Esophagus muscularis mucosa (tissue), 4 donors: ENCODE data around the gene F3.
"Not testable (repeated sequence)": the region's sequence is repeated elsewhere in the genome, so short reads cannot be mapped to it uniquely, and the experiment has no call there.

Experiments
- CTCF ChIP-seq, 3 experiments: fragments of 200-600 bp in 2 of 3; fragments of 450-650 bp in 1 of 3; sonication (generic) in 2 of 3; IDR thresholded peaks; one replicate each; pipeline ENCODE4 v1.5.1; 2017 to 2019; ENCODE audit warnings: antibody characterized with exemption in 3 of 3, mild to moderate bottlenecking in 2 of 3, moderate library complexity in 1 of 3
- EP300 ChIP-seq: sonication (generic); formaldehyde crosslinking; IDR thresholded peaks from one replicate; pipeline ENCODE4 v1.6.1; 2017; ENCODE audit warnings: antibody characterized with exemption
- POLR2A ChIP-seq: fragments of 450-650 bp; IDR thresholded peaks from one replicate; pipeline ENCODE4 v1.6.1; 2017; ENCODE audit warnings: antibody characterized with exemption, moderate library complexity, mild to moderate bottlenecking, low read depth
- POLR2AphosphoS5 ChIP-seq, 2 donors: sonication (generic); formaldehyde crosslinking; IDR thresholded peaks; one replicate each; pipeline ENCODE4 v1.6.1; 2017; ENCODE audit warnings: antibody characterized with exemption in 2 of 2

- not testable (repeated sequence) for TF ChIP-seq CTCF (IDR thresholded peaks at IDR 0.05); POLR2AphosphoS5 (IDR thresholded peaks at IDR 0.05); POLR2A; EP300
Measured at GRCh38 chr1:94570965-94571364, 29.4 kb upstream of the F3 start.
